HG02588 (cell line): ENCODE results near the gene COL23A1.
"Not testable (repeated sequence)": the region's sequence is repeated elsewhere in the genome, so short reads cannot be mapped to it uniquely, and the experiment has no call there.

Experiments
- ATAC-seq: cut with Tn5 transposase; IDR thresholded peaks from one replicate; pipeline ENCODE4 v1.9.1; 2021; ENCODE audit warnings: mild to moderate bottlenecking, moderate library complexity; ENCODE audit not compliant: unreplicated experiment

Gene COL23A1

GRCh38 chr5:178314961-178315820 lies 275.0 kb downstream of the COL23A1 start:
- no peak for ATAC-seq

- no peak for ATAC-seq
These were observed 276.0 kb downstream of the COL23A1 start for GRCh38 chr5:178314061-178314660.

- ATAC-seq, result no peak
These were observed 276.9 kb downstream of the COL23A1 start for GRCh38 chr5:178313316-178313715.

GRCh38 chr5:178312880-178313282 lies 277.3 kb downstream of the COL23A1 start:
- ATAC-seq, result no peak

GRCh38 chr5:178310130-178310865 lies 279.9 kb downstream of the COL23A1 start:
- ATAC-seq, result no peak

GRCh38 chr5:178309271-178310013 lies 280.8 kb downstream of the COL23A1 start:
- ATAC-seq, result no peak

GRCh38 chr5:178308541-178309092 lies 281.6 kb downstream of the COL23A1 start:
- no peak for ATAC-seq

- ATAC-seq, result no peak
These were observed 282.7 kb downstream of the COL23A1 start for GRCh38 chr5:178307267-178308045.

- no peak for ATAC-seq
These were observed 283.6 kb downstream of the COL23A1 start for GRCh38 chr5:178306430-178307225.

- ATAC-seq, result no peak
These were observed 284.4 kb downstream of the COL23A1 start for GRCh38 chr5:178305801-178306200.

- no peak for ATAC-seq
These were observed 285.2 kb downstream of the COL23A1 start for GRCh38 chr5:178304761-178305645.

- no peak for ATAC-seq
These were observed 286.2 kb downstream of the COL23A1 start for GRCh38 chr5:178304016-178304415.

- not testable (repeated sequence) for ATAC-seq
These were observed 287.9 kb downstream of the COL23A1 start for GRCh38 chr5:178302321-178302720.

- ATAC-seq, result no peak
These were observed 288.6 kb downstream of the COL23A1 start for GRCh38 chr5:178301641-178302040.

- no peak for ATAC-seq
These were observed 291.8 kb downstream of the COL23A1 start for GRCh38 chr5:178298283-178298807.

GRCh38 chr5:178297751-178298150 lies 292.4 kb downstream of the COL23A1 start:
- ATAC-seq, result no peak

- no peak for ATAC-seq
These were observed 294.1 kb downstream of the COL23A1 start for GRCh38 chr5:178296066-178296465.

- no peak for ATAC-seq
These were observed 294.6 kb downstream of the COL23A1 start for GRCh38 chr5:178295589-178295988.
